Stimulated activated naive CD8-positive, alpha-beta T cell treated with anti-CD3 and anti-CD28 coated beads, Interleukin-15, Interleukin-2, amounts not matched to agents 100 ng/mL and 50 ng/mL, for 24 hours (primary cell): ENCODE measurements around the gene CEACAM16.

Source experiments
- H3K27ac Mint-ChIP-seq: one replicate; pipeline ENCODE4 v1.8.0; 2021; ENCODE audit warnings: mild to moderate bottlenecking, mixed read lengths
- H3K27me3 Mint-ChIP-seq: one replicate; pipeline ENCODE4 v1.8.0; 2021; ENCODE audit warnings: mixed read lengths
- H3K36me3 Mint-ChIP-seq: one replicate; pipeline ENCODE4 v1.8.0; 2021; ENCODE audit warnings: low read depth, mixed read lengths
- H3K4me1 Mint-ChIP-seq: one replicate; pipeline ENCODE4 v1.8.0; 2021; ENCODE audit warnings: low read depth, mixed read lengths
- H3K4me3 Mint-ChIP-seq: one replicate; pipeline ENCODE4 v1.8.0; 2021; ENCODE audit warnings: mild to moderate bottlenecking, mixed read lengths
- H3K9me3 Mint-ChIP-seq: one replicate; pipeline ENCODE4 v1.8.0; 2021; ENCODE audit warnings: mixed read lengths

CEACAM16 gene

DNA sequence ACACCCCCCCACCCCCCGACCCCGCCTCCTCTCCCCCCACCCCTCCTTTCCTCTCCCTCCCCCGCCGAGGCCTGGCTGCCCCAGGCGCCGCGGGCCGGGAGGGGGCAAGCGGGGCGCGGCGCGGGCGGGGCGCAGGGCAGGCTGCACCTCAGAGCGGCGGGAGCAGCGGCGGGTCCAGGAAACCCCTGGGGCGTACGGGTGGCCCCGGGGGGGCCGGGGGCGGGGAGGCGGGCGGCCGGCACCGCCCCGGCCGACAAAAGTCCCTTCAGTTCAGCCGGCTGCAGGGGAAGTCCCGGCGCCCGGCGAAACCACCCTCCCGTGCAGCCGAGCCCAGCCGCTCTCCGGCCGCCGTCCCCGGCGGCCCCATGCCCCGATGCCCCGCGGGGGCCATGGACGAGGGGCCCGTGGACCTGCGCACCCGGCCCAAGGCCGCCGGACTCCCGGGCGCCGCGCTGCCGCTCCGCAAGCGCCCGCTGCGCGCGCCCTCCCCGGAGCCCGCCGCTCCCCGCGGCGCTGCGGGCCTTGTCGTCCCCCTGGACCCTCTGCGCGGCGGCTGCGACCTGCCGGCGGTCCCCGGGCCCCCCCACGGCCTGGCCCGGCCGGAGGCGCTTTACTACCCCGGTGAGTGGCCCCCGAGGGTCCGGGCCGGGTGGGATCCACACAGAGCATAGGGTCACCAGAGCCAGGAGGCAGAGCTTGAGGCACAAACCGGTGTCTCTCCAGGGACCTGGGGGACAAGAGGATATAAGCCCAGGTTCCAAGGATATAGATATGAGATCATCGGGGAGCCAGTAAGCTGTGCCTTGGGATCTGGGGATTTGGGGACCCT is 49.7 kb downstream of the CEACAM16 start, which contains the start of gene BCL3:
BCL3 (plus strand) TSS at position 283 of the 829 bp plus-strand sequence; CDS start at position 366, 83 bp downstream.
- Mint-ChIP-seq H3K4me3 (peak within 1 kb of the TSS; percentile 91), H3K36me3 (peaks cover 25% of the 10 kb centered on the region), H3K9me3 (no peaks in the 10 kb centered on the region), H3K4me1 (peaks cover 68% of the 10 kb centered on the region), H3K27me3 (peaks cover 4% of the 10 kb centered on the region), H3K27ac (peak within 1 kb of the TSS; percentile 95)

DNA sequence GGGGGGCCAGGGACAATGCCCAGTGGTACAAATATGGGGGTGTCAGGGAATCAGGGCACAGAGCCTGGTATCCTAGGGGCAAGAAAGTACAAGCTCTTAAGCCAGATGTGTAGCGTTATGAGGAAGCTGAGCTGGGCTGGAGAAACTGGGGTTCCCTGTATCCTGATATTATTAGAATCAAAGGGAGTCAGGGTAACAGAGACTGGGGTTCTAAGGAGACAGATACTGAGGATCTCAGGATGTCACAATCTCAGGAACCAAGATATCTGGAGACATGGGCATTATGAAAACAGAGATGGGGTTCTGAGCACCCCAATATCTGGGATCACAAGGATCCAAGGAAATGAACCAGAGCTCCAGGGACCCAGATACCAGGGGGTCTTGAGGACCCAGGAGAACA is 50.3 kb downstream of the CEACAM16 start:
- Mint-ChIP-seq H3K36me3 (peaks cover 25% of the 10 kb centered on the region), H3K27ac (peak overlapping the region; percentile 51), H3K9me3 (no peaks in the 10 kb centered on the region)

GRCh38 chr19:44749994-44750393 is 51.0 kb downstream of the CEACAM16 start:
- Mint-ChIP-seq H3K4me3 (peak overlapping the region; percentile 82), H3K27me3 (peaks cover 4% of the 10 kb centered on the region), H3K27ac (peak overlapping the region; percentile 51), H3K9me3 (no peaks in the 10 kb centered on the region), H3K4me1 (peaks cover 80% of the 10 kb centered on the region), H3K36me3 (peaks cover 25% of the 10 kb centered on the region)

More for the DNA sequence above, 50.3 kb downstream of the CEACAM16 start:
- H3K4me1 Mint-ChIP-seq: peaks cover 74% of the 10 kb centered on the region
- peak overlapping the region; percentile 82 for H3K4me3 Mint-ChIP-seq
- peaks cover 4% of the 10 kb centered on the region for H3K27me3 Mint-ChIP-seq

DNA sequence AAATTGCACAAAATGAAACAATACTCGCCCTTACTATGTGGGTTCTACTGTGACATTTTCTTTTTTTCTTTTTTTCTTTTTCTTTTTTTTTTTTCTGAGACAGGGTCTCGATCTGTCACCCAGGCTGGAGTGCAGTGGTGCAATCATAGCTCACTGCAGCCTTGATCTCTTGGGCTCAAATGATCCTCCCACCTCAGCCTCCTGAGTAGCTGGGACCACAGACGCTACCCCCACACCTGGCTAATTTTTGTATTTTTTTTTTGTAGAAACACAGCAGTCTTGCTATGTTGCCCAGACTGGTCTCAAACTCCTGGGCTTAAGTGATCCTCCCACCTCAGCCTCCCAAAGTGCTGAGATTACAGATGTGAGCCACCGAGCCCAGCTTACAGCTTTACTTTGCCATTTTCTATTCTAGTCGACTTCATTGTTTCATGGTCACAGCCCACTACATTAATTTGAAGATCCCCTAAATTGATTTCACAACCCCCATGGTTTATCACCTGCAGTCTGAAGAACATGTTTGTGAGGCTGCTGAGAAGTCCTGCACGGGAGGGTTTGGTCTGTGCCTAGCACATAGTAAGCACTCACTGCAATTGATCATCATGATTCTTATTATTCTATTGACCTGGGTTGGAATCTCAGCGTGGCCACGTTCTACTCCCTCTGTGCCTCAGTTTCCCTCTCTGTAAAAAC is 53.3 kb downstream of the CEACAM16 start:
- Mint-ChIP-seq H3K9me3 (no peaks in the 10 kb centered on the region), H3K4me1 (peaks cover 70% of the 10 kb centered on the region), H3K27ac (peak overlapping the region; percentile 79), H3K27me3 (no peaks in the 10 kb centered on the region), H3K36me3 (peaks cover 25% of the 10 kb centered on the region), H3K4me3 (peak overlapping the region; percentile 91)

GRCh38 chr19:44752816-44753625 is 54.1 kb downstream of the CEACAM16 start:
- H3K27me3 Mint-ChIP-seq: no peaks in the 10 kb centered on the region
- peak overlapping the region; percentile 91 for H3K4me3 Mint-ChIP-seq
- H3K27ac Mint-ChIP-seq: peak overlapping the region; percentile 95
- no peaks in the 10 kb centered on the region for H3K9me3 Mint-ChIP-seq
- peaks cover 65% of the 10 kb centered on the region for H3K4me1 Mint-ChIP-seq
- H3K36me3 Mint-ChIP-seq: peaks cover 31% of the 10 kb centered on the region

GRCh38 chr19:44753626-44753931 is 54.6 kb downstream of the CEACAM16 start:
- Mint-ChIP-seq H3K9me3 (no peaks in the 10 kb centered on the region), H3K36me3 (peaks cover 36% of the 10 kb centered on the region), H3K27ac (peak overlapping the region; percentile 95), H3K27me3 (no peaks in the 10 kb centered on the region), H3K4me3 (peak overlapping the region; percentile 91), H3K4me1 (peaks cover 66% of the 10 kb centered on the region)

DNA sequence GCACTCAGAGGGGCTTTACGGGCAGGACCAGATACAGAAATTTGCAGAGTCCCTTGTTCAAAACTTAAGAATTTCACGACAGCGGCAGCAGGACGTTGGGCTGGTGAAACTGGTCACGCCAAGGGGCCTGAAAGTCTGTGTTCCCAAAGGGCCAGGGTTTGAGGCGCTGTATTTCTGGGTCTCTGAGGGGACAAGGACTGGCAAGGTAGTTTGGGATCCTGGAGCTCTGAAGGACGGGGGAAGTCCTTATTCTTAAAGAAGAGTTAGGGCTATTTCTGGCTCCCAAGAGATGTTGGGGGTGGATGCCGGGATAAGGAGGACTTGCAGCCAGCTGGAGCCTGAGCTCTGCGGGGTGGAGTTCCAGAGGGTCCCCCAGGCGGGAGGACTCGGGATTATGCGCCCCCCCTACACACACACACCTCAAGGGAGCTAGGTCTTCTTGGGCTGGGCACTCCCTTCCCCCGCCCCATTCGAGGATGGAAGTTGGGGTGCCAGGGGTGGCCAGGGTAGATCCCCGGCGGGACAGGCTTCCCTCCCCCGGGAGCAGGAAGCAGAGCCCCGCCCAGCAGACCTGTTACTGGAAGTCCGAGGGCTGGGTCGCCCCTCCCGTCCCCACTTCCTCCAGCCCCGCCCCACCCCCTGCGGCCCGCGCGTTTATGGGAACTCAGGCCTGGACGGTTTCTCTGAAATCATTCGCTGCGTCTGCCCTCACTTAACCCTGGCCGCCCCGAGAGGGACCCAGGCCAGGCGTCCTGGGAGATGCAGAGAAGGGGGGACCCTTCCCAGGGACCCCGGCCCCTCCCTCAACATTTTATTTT is 55.2 kb downstream of the CEACAM16 start:
- H3K4me3 Mint-ChIP-seq: peak overlapping the region; percentile 91
- H3K9me3 Mint-ChIP-seq: no peaks in the 10 kb centered on the region
- H3K27ac Mint-ChIP-seq: peak overlapping the region; percentile 95
- peaks cover 65% of the 10 kb centered on the region for H3K4me1 Mint-ChIP-seq
- no peaks in the 10 kb centered on the region for H3K27me3 Mint-ChIP-seq
- peaks cover 39% of the 10 kb centered on the region for H3K36me3 Mint-ChIP-seq

GRCh38 chr19:44754750-44755080 is 55.8 kb downstream of the CEACAM16 start:
- H3K4me1 Mint-ChIP-seq: peaks cover 60% of the 10 kb centered on the region
- peaks cover 35% of the 10 kb centered on the region for H3K36me3 Mint-ChIP-seq
- peak overlapping the region; percentile 93 for H3K27ac Mint-ChIP-seq
- no peaks in the 10 kb centered on the region for H3K27me3 Mint-ChIP-seq
- H3K4me3 Mint-ChIP-seq: peak overlapping the region; percentile 91
- H3K9me3 Mint-ChIP-seq: no peaks in the 10 kb centered on the region

DNA sequence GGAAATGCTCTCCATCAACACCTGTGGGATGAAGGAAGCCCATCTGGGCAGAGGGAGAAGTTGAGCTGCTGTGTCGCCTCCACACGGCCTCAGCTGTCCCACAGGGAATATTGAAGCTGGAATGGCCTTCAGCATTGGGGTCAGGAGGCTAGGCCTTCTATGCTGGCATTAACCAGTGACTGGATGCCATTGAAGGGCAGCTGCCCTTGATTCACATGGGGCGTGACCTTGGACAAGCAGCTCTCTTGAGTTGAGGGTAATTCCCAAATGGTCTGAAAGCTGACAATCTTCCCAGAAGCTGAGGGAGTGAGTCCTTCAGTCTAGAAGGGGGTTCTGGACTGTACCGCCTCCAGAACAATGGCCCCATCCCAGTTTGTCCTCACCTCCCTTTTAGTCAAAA is 56.3 kb downstream of the CEACAM16 start:
- Mint-ChIP-seq H3K4me1 (peaks cover 60% of the 10 kb centered on the region), H3K36me3 (peaks cover 37% of the 10 kb centered on the region)

DNA sequence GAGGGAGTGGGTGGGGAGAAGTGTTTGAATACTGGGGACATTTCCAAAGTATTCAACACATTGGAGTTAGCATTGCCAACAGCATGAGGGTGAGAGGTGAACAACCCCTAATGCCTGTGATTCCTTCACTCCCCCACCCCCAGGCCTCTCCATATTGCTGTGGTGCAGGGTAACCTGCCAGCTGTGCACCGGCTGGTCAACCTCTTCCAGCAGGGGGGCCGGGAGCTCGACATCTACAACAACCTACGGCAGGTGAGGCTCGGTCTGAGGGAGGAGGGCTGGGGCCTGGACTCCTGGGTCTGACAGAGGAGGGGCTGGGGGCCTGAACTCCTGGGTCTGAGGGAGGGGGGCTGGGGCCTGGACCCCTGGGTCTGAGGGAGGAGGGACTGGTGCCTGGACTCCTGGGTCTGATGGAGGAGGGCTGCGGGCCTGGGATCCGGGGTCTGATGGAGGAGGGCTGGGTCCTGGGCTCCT is 57.2 kb downstream of the CEACAM16 start:
- peaks cover 60% of the 10 kb centered on the region for H3K4me1 Mint-ChIP-seq
- H3K27me3 Mint-ChIP-seq: no peaks in the 10 kb centered on the region
- peaks cover 36% of the 10 kb centered on the region for H3K36me3 Mint-ChIP-seq
- no peaks in the 10 kb centered on the region for H3K9me3 Mint-ChIP-seq
- no peak overlapping the region for H3K4me3 Mint-ChIP-seq
- H3K27ac Mint-ChIP-seq: peak overlapping the region; percentile 8

More for the DNA sequence above, 56.3 kb downstream of the CEACAM16 start:
- no peaks in the 10 kb centered on the region for H3K27me3 Mint-ChIP-seq
- peak overlapping the region; percentile 91 for H3K4me3 Mint-ChIP-seq
- H3K27ac Mint-ChIP-seq: peak overlapping the region; percentile 93
- no peaks in the 10 kb centered on the region for H3K9me3 Mint-ChIP-seq

GRCh38 chr19:44757057-44757734 is 58.2 kb downstream of the CEACAM16 start:
- H3K4me1 Mint-ChIP-seq: peaks cover 55% of the 10 kb centered on the region
- no peak overlapping the region for H3K27ac Mint-ChIP-seq
- H3K4me3 Mint-ChIP-seq: no peak overlapping the region
- no peaks in the 10 kb centered on the region for H3K9me3 Mint-ChIP-seq
- H3K36me3 Mint-ChIP-seq: peaks cover 30% of the 10 kb centered on the region
- no peaks in the 10 kb centered on the region for H3K27me3 Mint-ChIP-seq

- Mint-ChIP-seq H3K36me3 (peaks cover 24% of the 10 kb centered on the region), H3K9me3 (no peaks in the 10 kb centered on the region), H3K4me1 (peaks cover 52% of the 10 kb centered on the region), H3K27ac (no peak overlapping the region), H3K4me3 (no peak overlapping the region), H3K27me3 (no peaks in the 10 kb centered on the region)
Observed at GRCh38 chr19:44757735-44758505, 59.0 kb downstream of the CEACAM16 start.

DNA sequence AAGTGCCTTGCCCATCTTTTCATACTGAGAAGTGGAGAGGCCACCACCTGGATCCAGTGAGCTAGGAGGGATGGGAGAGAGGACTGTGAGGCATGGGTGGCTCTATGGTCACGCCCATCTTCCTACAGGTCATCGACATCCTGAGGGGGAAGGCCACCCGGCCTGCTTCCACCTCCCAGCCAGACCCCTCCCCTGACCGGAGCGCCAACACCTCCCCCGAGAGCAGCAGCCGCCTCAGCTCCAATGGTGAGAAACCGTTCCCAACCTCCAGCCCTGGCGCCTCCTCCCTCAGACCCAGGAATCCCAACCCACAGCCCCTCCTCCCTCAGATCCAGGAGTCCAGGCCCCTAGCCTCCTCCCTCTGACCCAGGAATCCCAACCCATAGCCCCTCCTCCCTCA is 59.6 kb downstream of the CEACAM16 start:
- no peak overlapping the region for H3K27ac Mint-ChIP-seq
- peaks cover 47% of the 10 kb centered on the region for H3K4me1 Mint-ChIP-seq
- no peaks in the 10 kb centered on the region for H3K9me3 Mint-ChIP-seq
- H3K4me3 Mint-ChIP-seq: no peak overlapping the region
- H3K36me3 Mint-ChIP-seq: peaks cover 24% of the 10 kb centered on the region
- H3K27me3 Mint-ChIP-seq: no peaks in the 10 kb centered on the region
